H9 (cell line): Measurements from ENCODE around the gene DNAJC8. TPM values are rescaled to one million over a fixed set of nuclear protein-coding genes. Genes with fewer than 3 reads are reported as not detected.

Experiments used
- DNase-seq: peaks from one replicate; pipeline ENCODE4 v3.0.0-alpha.2; 2017
- H2AFZ ChIP-seq: one replicate; pipeline ENCODE4 v1.6.1; 2013; ENCODE audit warnings: mild to moderate bottlenecking, low read length, control low read depth, moderate library complexity
- H2AK5ac ChIP-seq: 2 replicates; pipeline ENCODE4 v1.6.1; 2013; ENCODE audit warnings: low read length, control low read depth, mixed read lengths; ENCODE audit not compliant: insufficient read length
- H2BK120ac ChIP-seq: one replicate; pipeline ENCODE4 v1.6.1; 2013; ENCODE audit warnings: low read depth, mild to moderate bottlenecking, low read length, control low read depth, inconsistent platforms; ENCODE audit not compliant: poor library complexity, severe bottlenecking
- H2BK12ac ChIP-seq: 2 replicates; pipeline ENCODE4 v1.6.1; 2013; ENCODE audit warnings: low read length, control low read depth, mixed read lengths, low read depth; ENCODE audit not compliant: insufficient read length
- H2BK15ac ChIP-seq: 2 replicates; pipeline ENCODE4 v1.6.1; 2013; ENCODE audit warnings: low read depth, low read length, control low read depth
- H2BK20ac ChIP-seq: one replicate; pipeline ENCODE4 v1.6.1; 2013; ENCODE audit warnings: low read depth, mild to moderate bottlenecking, low read length, control low read depth, inconsistent platforms; ENCODE audit not compliant: poor library complexity, severe bottlenecking
- H2BK5ac ChIP-seq: 2 replicates; pipeline ENCODE4 v1.6.1; 2013; ENCODE audit warnings: low read length, control low read depth, mixed read lengths; ENCODE audit not compliant: insufficient read length
- H3K14ac ChIP-seq: 2 replicates; pipeline ENCODE4 v1.6.1; 2013; ENCODE audit warnings: low read length, control low read depth; ENCODE audit not compliant: insufficient read depth
- H3K18ac ChIP-seq: 2 replicates; pipeline ENCODE4 v1.6.1; 2013; ENCODE audit warnings: low read depth, mild to moderate bottlenecking, mixed read lengths, low read length, control low read depth; ENCODE audit not compliant: insufficient read length
- H3K23ac ChIP-seq: 2 replicates; pipeline ENCODE4 v1.6.1; 2013; ENCODE audit warnings: low read length, control low read depth, mixed read lengths, low read depth; ENCODE audit not compliant: insufficient read length
- H3K23me2 ChIP-seq: 2 replicates; pipeline ENCODE4 v1.6.1; 2013; ENCODE audit warnings: low read depth, mild to moderate bottlenecking, mixed read lengths, low read length, control low read depth; ENCODE audit not compliant: insufficient read length, poor library complexity, severe bottlenecking
- H3K27ac ChIP-seq: 2 replicates; pipeline ENCODE4 v1.5.1; 2013; ENCODE audit warnings: low read length, control low read depth, mixed read lengths, low read depth; ENCODE audit not compliant: insufficient read length
- H3K27me3 ChIP-seq: 2 replicates; pipeline ENCODE4 v1.6.1; 2013; ENCODE audit warnings: low read length, control low read depth, inconsistent platforms; ENCODE audit not compliant: insufficient read depth
- H3K4ac ChIP-seq: 2 replicates; pipeline ENCODE4 v1.6.1; 2013; ENCODE audit warnings: low read depth, mild to moderate bottlenecking, control low read depth, inconsistent platforms, low read length, moderate library complexity
- H3K4me1 ChIP-seq: 2 replicates; pipeline ENCODE4 v1.6.1; 2013; ENCODE audit warnings: low read length, control low read depth, inconsistent platforms; ENCODE audit not compliant: insufficient read depth
- H3K4me2 ChIP-seq: 2 replicates; pipeline ENCODE4 v1.6.1; 2013; ENCODE audit warnings: low read length, control low read depth, mixed read lengths; ENCODE audit not compliant: insufficient read length, insufficient read depth
- H3K56ac ChIP-seq: 2 replicates; pipeline ENCODE4 v1.6.1; 2013; ENCODE audit warnings: low read depth, mild to moderate bottlenecking, mixed read lengths, low read length, control low read depth; ENCODE audit not compliant: insufficient read length
- H3K79me1 ChIP-seq: 2 replicates; pipeline ENCODE4 v1.6.1; 2013; ENCODE audit warnings: low read depth, mild to moderate bottlenecking, moderate library complexity, low read length, control low read depth, inconsistent platforms; ENCODE audit not compliant: insufficient read depth, poor library complexity, severe bottlenecking
- H3K79me2 ChIP-seq: 2 replicates; pipeline ENCODE4 v1.6.1; 2013; ENCODE audit warnings: low read length, control low read depth, inconsistent platforms; ENCODE audit not compliant: insufficient read depth
- H3K9ac ChIP-seq: 2 replicates; pipeline ENCODE4 v1.6.1; 2013; ENCODE audit warnings: low read length, control low read depth, mixed read lengths; ENCODE audit not compliant: insufficient read length; ENCODE audit errors: extremely low read depth
- H3K9me3 ChIP-seq: one replicate; pipeline ENCODE4 v1.6.1; 2013; ENCODE audit warnings: low read depth, low read length, inconsistent platforms; ENCODE audit not compliant: control insufficient read depth
- H3T11ph ChIP-seq: one replicate; pipeline ENCODE4 v1.6.1; 2013; ENCODE audit warnings: mild to moderate bottlenecking, low read length, control low read depth, inconsistent platforms
- H4K20me1 ChIP-seq: one replicate; pipeline ENCODE4 v1.6.1; 2013; ENCODE audit not compliant: control insufficient read depth, insufficient read length, insufficient read depth
- H4K5ac ChIP-seq: 2 replicates; pipeline ENCODE4 v1.6.1; 2013; ENCODE audit warnings: low read depth, mild to moderate bottlenecking, mixed read lengths, low read length, control low read depth; ENCODE audit not compliant: insufficient read length
- H4K8ac ChIP-seq: replicated peaks from 2 replicates; pipeline ENCODE4 v1.6.1; 2013; ENCODE audit warnings: low read length, control low read depth, mixed read lengths, low read depth; ENCODE audit not compliant: insufficient read length
- H4K91ac ChIP-seq: 2 replicates; pipeline ENCODE4 v1.6.1; 2013; ENCODE audit warnings: low read depth, mild to moderate bottlenecking, moderate library complexity, mixed read lengths, low read length, control low read depth; ENCODE audit not compliant: insufficient read length
- H3K27ac Mint-ChIP-seq, 3 experiments: 2 replicates in 2 of 3; 3 replicates in 1 of 3; pipeline ENCODE4 v1.8.0; 2020 to 2021; ENCODE audit warnings: mixed read lengths in 3 of 3, mild to moderate bottlenecking in 1 of 3, moderate library complexity in 1 of 3
- H3K27me3 Mint-ChIP-seq: 2 replicates; pipeline ENCODE4 v1.8.0; 2021; ENCODE audit warnings: low read depth, mild to moderate bottlenecking, moderate library complexity, mixed read lengths
- H3K36me3 Mint-ChIP-seq, 3 experiments: 2 replicates in 2 of 3; 3 replicates in 1 of 3; pipeline ENCODE4 v1.8.0; 2020 to 2021; ENCODE audit warnings: low read depth in 3 of 3, mixed read lengths in 3 of 3; ENCODE audit not compliant: insufficient read depth in 1 of 3
- H3K4me1 Mint-ChIP-seq, 2 experiments: 2 replicates each; pipeline ENCODE4 v1.8.0; 2020; ENCODE audit warnings: mixed read lengths in 2 of 2
- H3K4me3 Mint-ChIP-seq, 2 experiments: 2 replicates in 1 of 2; 3 replicates in 1 of 2; pipeline ENCODE4 v1.8.0; 2020 to 2021; ENCODE audit warnings: mild to moderate bottlenecking in 2 of 2, mixed read lengths in 2 of 2, moderate library complexity in 1 of 2
- H3K9me3 Mint-ChIP-seq, 2 experiments: 2 replicates in 1 of 2; 3 replicates in 1 of 2; pipeline ENCODE4 v1.8.0; 2020; ENCODE audit warnings: mild to moderate bottlenecking in 2 of 2, mixed read lengths in 2 of 2, moderate library complexity in 1 of 2
- CTCF ChIP-seq: fragments of 200-600 bp; sonication (generic); conservative IDR thresholded peaks from 3 replicates; pipeline ENCODE4 v1.8.0; 2021; ENCODE audit warnings: antibody characterized with exemption, mild to moderate bottlenecking
- WGBS: extraction: QIAGEN DNeasy Blood & Tissue Kit; methylation state at CpG from one replicate; pipeline ENCODE4 v1.1.7; 2013; ENCODE audit warnings: missing lambda C conversion rate, low lambda C conversion rate, mixed read lengths; ENCODE audit not compliant: insufficient read length; ENCODE audit errors: extremely low coverage; 5-methylcytosine and 5-hydroxymethylcytosine counted together
- total RNA-seq: library from RNA; stranded (reverse); gene quantifications from 2 replicates; pipeline ENCODE4 v1.2.1, GENCODE V29; 2021

The DNAJC8 gene
- total RNA-seq, 1 experiment from 2014 or later = 132 TPM

GRCh38 chr1:28260803-28261174 lies 28.0 kb upstream of the DNAJC8 start:
- DNase-seq = no peak
- H3K9ac ChIP-seq = peak overlapping the region; percentile 55
- no peak for TF ChIP-seq CTCF
- H3K79me1 ChIP-seq = peaks cover 3% of the 10 kb centered on the region
- H4K8ac ChIP-seq = no peak overlapping the region
- H3K4ac ChIP-seq = no peak overlapping the region
- no peak overlapping the region for H2BK120ac ChIP-seq
- Mint-ChIP-seq H3K27me3 (no peaks in the 10 kb centered on the region; the same call in 1 of the 2 replicates), H3K36me3 (peaks cover 3 to 7% (median 4%) of the 10 kb centered on the region in 3 experiments; a peak in 4 of 7 replicates), H3K9me3 (no peaks in the 10 kb centered on the region), H3K4me1 (peaks cover 42% of the 10 kb centered on the region in 2 experiments), H3K27ac (peak overlapping the region in 2 of 3 experiments; percentile 28 to 87; a peak in 2 of 7 replicates), H3K4me3 (peak overlapping the region; percentile 81 to 83)
- H3T11ph ChIP-seq = no peak overlapping the region
- no peak overlapping the region for H2AK5ac ChIP-seq
- no peak overlapping the region for H3K56ac ChIP-seq
- H4K91ac ChIP-seq = no peak overlapping the region
- no peak overlapping the region for H2BK20ac ChIP-seq
- H3K4me2 ChIP-seq = peak overlapping the region; percentile 85
- no peaks in the 10 kb centered on the region for H4K20me1 ChIP-seq
- peaks cover 8% of the 10 kb centered on the region; the same call in 1 of the 2 replicates for H3K4me1 ChIP-seq
- no peak overlapping the region for H4K5ac ChIP-seq
- H3K9me3 ChIP-seq = no peaks in the 10 kb centered on the region
- no peak overlapping the region for H2BK15ac ChIP-seq
- H2BK12ac ChIP-seq = no peak overlapping the region
- H3K79me2 ChIP-seq = peaks cover 32% of the 10 kb centered on the region; the same call in 1 of the 2 replicates
- no peak overlapping the region for H3K23ac ChIP-seq
- H2AFZ ChIP-seq = no peak overlapping the region
- WGBS = no CpG with 5 or more reads among the region's 7 CpGs
- no peak overlapping the region for H2BK5ac ChIP-seq
- H3K27ac ChIP-seq = no peak overlapping the region
- no peak overlapping the region for H3K14ac ChIP-seq
- no peaks in the 10 kb centered on the region for H3K27me3 ChIP-seq
- peaks cover 7% of the 10 kb centered on the region for H3K23me2 ChIP-seq
- H3K18ac ChIP-seq = no peak overlapping the region
